Measurements from ENCODE around the gene MAGEB6B. TPM values are rescaled to one million over a fixed set of nuclear protein-coding genes. Genes with fewer than 3 reads are reported as not detected.
"Not testable (repeated sequence)": the region's sequence is repeated elsewhere in the genome, so short reads cannot be mapped to it uniquely, and the experiment has no call there.

Gene MAGEB6B
- not detected in 2 replicates for total RNA-seq

- intact Hi-C loops (cut with micrococcal nuclease), result no loop called here
These were observed at the start of gene MAGEB6B for GRCh38 chrX:26160301-26160700. Gene MAGEB6B (plus strand): TSS chrX:26160601. CDS start chrX:26160601, 0 bp downstream.

- intact Hi-C loops (cut with micrococcal nuclease), result no loop called here
These were observed 22.1 kb upstream of the MAGEB6B start, which contains the start of gene MAGEB18 for GRCh38 chrX:26138274-26138673. Gene MAGEB18 (plus strand): TSS chrX:26138343. CDS start chrX:26138986, 643 bp downstream.

GRCh38 chrX:26146024-26146423 is 14.4 kb upstream of the MAGEB6B start:
- intact Hi-C loops (cut with micrococcal nuclease), result no loop called here

- intact Hi-C loops (cut with micrococcal nuclease), result no loop called here
These were observed 31.8 kb downstream of the MAGEB6B start, which contains the start of gene MAGEB6 for GRCh38 chrX:26192204-26192603. Gene MAGEB6 (plus strand): TSS chrX:26192440. CDS start chrX:26193847, 1,407 bp downstream.

- intact Hi-C loops (cut with micrococcal nuclease), result no loop called here
These were observed 43.2 kb downstream of the MAGEB6B start for GRCh38 chrX:26203561-26203960.

GRCh38 chrX:26204717-26205116 is 44.3 kb downstream of the MAGEB6B start:
- intact Hi-C loops (cut with micrococcal nuclease), result not testable (repeated sequence)

- intact Hi-C loops (cut with micrococcal nuclease), result no loop called here
These were observed 47.6 kb downstream of the MAGEB6B start for GRCh38 chrX:26208012-26208411.

Other genes with a start within 250 kb of the MAGEB6B start
- not detected in 2 replicates for gene MAGEB18, start 22.3 kb upstream of the MAGEB6B start, total RNA-seq
- gene MAGEB6, start 31.8 kb downstream of the MAGEB6B start, total RNA-seq, result not detected in 2 replicates
- gene MAGEB5, start 55.6 kb downstream of the MAGEB6B start, total RNA-seq, result not detected in 2 replicates